HL-60 (cell line): ENCODE data around the gene SH3BP4.

ENCODE experiments used
- DNase-seq, 2 experiments: peaks; one replicate each; pipeline ENCODE4 v3.0.0-alpha.2; 2010 to 2020; ENCODE audit warnings: low read depth in 1 of 2, low spot score in 1 of 2
- H3K27ac ChIP-seq: fragments of 250-450 bp; sonication (Bioruptor Pico); replicated peaks from 2 replicates; pipeline ENCODE4 v1.5.1; 2020; ENCODE audit warnings: mild to moderate bottlenecking, moderate library complexity
- H3K27me3 ChIP-seq: fragments of 250-450 bp; sonication (Bioruptor Pico); 2 replicates; pipeline ENCODE4 v1.5.1; 2021; ENCODE audit warnings: mild to moderate bottlenecking, moderate library complexity; ENCODE audit not compliant: insufficient read depth, poor library complexity, severe bottlenecking
- H3K4me3 ChIP-seq: replicated peaks from 2 replicates; pipeline ENCODE4 v1.5.1; 2011; ENCODE audit warnings: mild to moderate bottlenecking, control low read depth, low read length; ENCODE audit not compliant: insufficient read depth
- GABPA ChIP-seq: IDR thresholded peaks from 2 replicates; pipeline ENCODE4 v1.6.1; 2012; ENCODE audit warnings: low read depth
- POLR2AphosphoS5 ChIP-seq: IDR thresholded peaks from 2 replicates; pipeline ENCODE4 v1.6.1; 2012; ENCODE audit warnings: low read depth
- SPI1 ChIP-seq: IDR thresholded peaks from 2 replicates; pipeline ENCODE4 v1.6.1; 2012; ENCODE audit warnings: low read depth, mild to moderate bottlenecking, borderline replicate concordance
- TF ChIP-seq, protein P1 (sequence below): IDR thresholded peaks from 2 replicates; pipeline ENCODE4 v1.6.1; 2012; ENCODE audit warnings: low read depth; ENCODE audit not compliant: insufficient replicate concordance
- TF ChIP-seq, protein P2 (sequence below): IDR thresholded peaks from one replicate; pipeline ENCODE4 v1.5.1; 2011; ENCODE audit warnings: low read length, control low read depth, inconsistent platforms; ENCODE audit not compliant: insufficient read depth

The SH3BP4 gene

DNA sequence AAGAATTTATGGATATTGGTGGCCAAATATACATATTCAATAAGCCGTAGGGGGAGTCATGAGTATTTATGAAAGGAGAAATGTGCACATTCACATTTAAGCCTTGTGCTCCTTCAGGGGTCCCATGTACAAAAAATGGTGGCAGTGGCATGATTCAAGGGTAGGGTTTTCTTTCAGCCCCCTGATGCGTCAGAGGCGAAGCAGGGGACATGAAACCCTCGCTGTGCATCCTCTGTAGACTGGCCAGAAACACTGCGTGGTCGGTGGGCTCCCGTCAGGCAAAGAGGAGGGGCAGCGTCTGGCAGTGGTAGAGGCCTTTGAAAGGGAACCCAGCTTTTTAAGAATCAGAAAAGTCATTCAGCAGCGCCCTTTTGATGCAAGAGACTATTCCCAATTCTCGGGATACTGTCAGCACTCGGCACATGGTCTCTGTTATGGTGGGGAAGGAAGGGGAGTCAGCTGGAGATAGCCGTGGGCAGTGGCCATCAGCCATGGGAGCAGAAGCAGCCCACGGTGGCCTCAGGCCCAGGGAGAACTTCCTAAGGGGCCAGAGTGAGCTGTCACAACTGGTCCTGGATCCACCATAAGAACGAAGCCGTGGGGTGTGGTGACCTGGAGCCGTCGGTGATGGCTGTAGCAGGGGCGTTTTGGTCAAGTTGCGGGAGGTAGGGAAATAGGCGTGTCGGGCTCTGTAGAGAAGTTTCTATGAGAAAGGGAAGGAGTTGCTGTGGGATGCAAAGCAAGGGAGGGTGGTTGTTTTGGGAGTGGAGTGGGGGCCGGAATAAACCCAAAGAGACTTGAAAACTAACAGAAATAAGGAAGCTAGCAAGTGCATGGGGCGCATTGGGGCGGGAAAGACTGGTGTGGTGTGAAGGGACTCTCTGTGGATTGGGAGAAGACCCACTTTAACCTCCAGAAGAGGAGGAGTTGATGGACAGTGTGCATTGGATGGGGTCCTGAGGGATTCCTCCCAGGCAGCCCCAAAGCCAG, 95.6 kb downstream of the SH3BP4 start:
- no peak overlapping the region for H3K4me3 ChIP-seq
- TF ChIP-seq POLR2AphosphoS5: no peak
- no peak for TF ChIP-seq SPI1
- TF ChIP-seq, protein P1, sequence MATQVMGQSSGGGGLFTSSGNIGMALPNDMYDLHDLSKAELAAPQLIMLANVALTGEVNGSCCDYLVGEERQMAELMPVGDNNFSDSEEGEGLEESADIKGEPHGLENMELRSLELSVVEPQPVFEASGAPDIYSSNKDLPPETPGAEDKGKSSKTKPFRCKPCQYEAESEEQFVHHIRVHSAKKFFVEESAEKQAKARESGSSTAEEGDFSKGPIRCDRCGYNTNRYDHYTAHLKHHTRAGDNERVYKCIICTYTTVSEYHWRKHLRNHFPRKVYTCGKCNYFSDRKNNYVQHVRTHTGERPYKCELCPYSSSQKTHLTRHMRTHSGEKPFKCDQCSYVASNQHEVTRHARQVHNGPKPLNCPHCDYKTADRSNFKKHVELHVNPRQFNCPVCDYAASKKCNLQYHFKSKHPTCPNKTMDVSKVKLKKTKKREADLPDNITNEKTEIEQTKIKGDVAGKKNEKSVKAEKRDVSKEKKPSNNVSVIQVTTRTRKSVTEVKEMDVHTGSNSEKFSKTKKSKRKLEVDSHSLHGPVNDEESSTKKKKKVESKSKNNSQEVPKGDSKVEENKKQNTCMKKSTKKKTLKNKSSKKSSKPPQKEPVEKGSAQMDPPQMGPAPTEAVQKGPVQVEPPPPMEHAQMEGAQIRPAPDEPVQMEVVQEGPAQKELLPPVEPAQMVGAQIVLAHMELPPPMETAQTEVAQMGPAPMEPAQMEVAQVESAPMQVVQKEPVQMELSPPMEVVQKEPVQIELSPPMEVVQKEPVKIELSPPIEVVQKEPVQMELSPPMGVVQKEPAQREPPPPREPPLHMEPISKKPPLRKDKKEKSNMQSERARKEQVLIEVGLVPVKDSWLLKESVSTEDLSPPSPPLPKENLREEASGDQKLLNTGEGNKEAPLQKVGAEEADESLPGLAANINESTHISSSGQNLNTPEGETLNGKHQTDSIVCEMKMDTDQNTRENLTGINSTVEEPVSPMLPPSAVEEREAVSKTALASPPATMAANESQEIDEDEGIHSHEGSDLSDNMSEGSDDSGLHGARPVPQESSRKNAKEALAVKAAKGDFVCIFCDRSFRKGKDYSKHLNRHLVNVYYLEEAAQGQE: no peak
- TF ChIP-seq, protein P2, sequence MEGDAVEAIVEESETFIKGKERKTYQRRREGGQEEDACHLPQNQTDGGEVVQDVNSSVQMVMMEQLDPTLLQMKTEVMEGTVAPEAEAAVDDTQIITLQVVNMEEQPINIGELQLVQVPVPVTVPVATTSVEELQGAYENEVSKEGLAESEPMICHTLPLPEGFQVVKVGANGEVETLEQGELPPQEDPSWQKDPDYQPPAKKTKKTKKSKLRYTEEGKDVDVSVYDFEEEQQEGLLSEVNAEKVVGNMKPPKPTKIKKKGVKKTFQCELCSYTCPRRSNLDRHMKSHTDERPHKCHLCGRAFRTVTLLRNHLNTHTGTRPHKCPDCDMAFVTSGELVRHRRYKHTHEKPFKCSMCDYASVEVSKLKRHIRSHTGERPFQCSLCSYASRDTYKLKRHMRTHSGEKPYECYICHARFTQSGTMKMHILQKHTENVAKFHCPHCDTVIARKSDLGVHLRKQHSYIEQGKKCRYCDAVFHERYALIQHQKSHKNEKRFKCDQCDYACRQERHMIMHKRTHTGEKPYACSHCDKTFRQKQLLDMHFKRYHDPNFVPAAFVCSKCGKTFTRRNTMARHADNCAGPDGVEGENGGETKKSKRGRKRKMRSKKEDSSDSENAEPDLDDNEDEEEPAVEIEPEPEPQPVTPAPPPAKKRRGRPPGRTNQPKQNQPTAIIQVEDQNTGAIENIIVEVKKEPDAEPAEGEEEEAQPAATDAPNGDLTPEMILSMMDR: no peak
- no peak for TF ChIP-seq GABPA
- DNase-seq: no peak
- no peak overlapping the region for H3K27ac ChIP-seq
- no peaks in the 10 kb centered on the region for H3K27me3 ChIP-seq

DNA sequence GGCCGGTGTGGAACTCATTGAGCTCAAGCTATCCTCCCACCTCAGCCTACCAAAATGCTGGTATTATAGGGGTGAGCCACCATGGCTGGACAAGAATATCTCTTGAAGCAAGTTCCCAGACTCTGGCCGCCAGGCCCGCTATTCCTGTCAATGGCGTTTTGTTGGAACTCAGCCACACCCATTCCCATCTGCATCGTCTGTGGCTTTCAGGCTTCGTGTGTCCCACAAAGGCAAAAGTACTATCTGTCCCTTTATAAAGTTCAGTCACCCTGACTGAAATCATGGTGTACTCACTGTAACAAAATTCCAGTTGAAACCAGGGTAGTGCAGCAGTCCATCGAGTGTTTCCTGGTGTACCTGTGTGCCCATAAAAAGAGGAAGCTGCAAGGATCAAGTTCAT, 96.7 kb downstream of the SH3BP4 start:
- H3K4me3 ChIP-seq: no peak overlapping the region
- H3K27ac ChIP-seq: no peak overlapping the region
- TF ChIP-seq POLR2AphosphoS5: no peak
- TF ChIP-seq GABPA: no peak
- no peak for TF ChIP-seq SPI1
- TF ChIP-seq, protein P1: no peak
- TF ChIP-seq, protein P2: no peak
- no peaks in the 10 kb centered on the region for H3K27me3 ChIP-seq
- no peak for DNase-seq

DNA sequence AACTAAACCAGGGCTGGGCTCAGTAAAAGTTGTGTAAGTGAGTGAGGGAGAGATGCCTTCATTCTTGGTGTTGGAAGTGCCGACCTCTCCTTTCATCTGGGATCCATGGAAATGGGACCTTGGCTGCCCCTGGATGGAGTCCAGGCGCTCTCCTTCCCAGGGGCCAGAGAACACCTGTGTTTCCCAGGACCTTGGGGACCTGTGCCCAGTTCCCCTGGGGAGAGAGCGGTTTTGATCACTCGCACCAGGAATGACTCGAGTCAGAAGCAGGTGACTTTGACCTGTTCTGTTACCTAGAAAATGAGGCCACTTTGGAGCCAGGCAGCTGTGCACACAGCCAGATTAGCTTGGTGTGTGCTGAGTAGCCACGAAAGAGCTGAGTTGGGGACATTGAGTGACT, 97.3 kb downstream of the SH3BP4 start:
- DNase-seq: no peak
- no peak overlapping the region for H3K27ac ChIP-seq
- TF ChIP-seq, protein P1: no peak
- TF ChIP-seq, protein P2: no peak
- no peak for TF ChIP-seq SPI1
- no peak for TF ChIP-seq GABPA
- TF ChIP-seq POLR2AphosphoS5: no peak
- H3K4me3 ChIP-seq: no peak overlapping the region
- no peaks in the 10 kb centered on the region for H3K27me3 ChIP-seq
